HCEC 1CT (cell line): ENCODE data around the gene SMIM13.

Experiments
- DNase-seq: peaks from one replicate; pipeline ENCODE4 v3.0.0-alpha.2; 2017

The SMIM13 gene

DNA sequence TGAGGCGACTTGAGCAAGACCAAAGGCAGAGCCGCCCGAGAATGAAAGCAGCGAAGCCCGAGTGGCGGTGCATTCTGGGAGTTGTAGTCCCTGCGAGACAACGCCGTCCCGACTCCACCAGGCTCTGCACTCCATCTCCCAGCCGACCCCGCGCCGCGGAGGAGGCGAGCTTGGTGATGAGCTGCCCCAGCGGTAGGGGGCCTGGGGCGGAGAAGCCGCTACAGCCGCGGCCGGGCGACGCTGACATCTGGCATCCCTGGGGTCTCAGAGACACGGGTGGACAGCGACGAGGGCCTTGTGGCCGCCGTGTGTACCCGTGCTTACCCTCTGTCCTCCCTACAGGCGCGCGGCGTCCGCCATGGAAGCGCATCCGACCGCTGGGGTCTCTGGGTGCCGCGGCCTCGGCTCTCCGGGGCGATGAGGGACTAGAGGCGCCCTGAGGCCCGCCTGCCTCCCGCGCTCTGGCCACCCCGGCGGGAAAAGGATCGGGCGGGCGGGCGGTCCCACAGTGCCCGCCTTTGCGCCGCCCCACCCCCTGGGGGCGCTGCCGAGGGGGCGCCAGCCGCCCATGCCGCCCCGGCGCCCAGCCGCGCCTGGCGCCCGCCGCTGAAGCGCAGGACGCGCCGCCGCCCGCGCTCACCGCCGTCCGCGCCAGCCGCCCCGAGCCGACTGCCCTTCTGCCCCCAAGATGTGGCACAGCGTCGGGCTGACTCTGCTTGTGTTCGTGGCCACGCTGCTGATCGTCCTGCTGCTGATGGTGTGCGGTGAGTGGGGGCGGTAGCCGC, at the start of gene SMIM13:
Gene SMIM13, plus strand, starts transcription at position 209 of the 785 bp plus-strand sequence. Its CDS starts 480 bp downstream, at position 689.
- peak; percentile 99 for DNase-seq

DNA sequence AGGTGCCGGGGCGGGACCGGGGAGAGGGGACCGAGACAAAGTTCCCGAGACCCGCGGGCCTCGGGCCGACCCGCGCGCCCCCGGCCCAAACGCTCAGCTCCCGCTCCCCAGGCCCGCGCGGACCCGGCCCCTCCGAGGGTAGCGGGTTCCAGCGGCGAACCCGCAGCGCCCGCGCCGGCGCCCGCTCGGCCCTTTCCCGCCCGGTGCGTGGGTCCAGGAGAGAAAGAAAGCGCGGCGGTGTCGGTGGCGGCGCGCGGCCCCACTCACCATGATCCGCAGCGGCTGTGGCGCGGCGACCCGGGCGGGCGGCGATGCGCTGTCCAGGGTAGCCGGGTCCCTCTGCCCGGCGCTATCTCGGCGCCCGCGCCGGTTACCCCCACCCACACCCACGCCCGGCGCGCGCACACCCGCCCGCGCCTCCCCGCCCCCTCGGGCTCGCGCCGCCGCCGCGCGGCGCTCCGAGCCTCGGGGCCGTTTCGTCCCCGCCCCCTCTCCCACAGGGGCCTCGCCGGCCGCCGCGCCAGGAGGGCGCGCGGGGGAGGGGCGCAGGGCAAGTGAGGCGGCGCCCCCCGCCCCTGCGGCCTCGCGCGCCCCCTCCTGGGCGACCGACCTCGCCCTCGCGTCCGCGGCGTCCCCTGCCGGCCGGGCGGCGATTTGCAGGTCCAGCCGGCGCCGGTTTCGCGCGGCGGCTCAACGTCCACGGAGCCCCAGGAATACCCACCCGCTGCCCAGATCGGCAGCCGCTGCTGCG, 49.5 kb upstream of the SMIM13 start, which contains the start of gene ELOVL2:
Gene ELOVL2, minus strand, starts transcription at position 345 of the 751 bp plus-strand sequence. Its CDS starts 75 bp downstream, at position 270.
- DNase-seq = peak; percentile 23

DNA sequence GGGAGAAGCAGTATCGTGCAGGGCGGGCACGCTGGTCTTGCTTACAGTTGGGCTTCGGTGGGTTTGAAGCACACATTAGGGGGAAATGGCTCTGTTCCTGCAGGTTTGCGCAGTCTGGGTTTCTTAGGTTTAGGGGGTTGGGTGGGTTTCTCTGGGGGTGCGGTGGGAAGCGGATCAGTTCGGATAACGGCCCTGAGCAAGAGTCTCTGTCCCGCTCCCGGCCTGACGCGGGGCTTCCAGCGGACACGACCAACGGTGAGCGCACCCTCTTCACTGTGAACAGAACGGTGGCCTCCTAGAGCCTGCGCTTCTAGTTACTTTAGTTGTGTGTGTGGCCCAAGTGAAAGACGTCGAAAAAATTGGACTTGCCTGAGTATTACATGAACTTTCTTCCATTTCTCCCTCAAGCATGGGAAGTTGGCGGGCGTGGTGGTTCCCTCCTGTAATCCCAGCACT, 48.9 kb upstream of the SMIM13 start:
- DNase-seq = no peak

DNA sequence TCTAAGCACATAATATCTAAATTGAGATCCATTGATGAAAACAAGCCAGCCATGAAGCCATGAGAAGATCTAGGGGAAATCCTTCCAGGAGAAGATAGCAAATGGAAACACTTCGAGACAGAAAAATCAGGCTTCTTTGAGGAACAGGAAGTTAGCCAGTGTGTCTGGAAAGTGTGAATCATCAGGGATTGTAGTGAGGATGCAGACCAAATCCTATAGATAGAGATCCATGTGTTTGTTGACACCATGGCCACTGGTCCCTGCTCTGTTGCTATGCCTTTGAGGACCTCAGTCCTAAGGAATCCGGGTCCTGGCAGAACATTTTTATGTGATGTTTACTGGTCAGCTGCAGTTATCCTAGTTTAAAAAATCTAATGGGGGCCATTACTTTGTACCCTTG, 42.9 kb upstream of the SMIM13 start:
- DNase-seq = peak; percentile 68

DNA sequence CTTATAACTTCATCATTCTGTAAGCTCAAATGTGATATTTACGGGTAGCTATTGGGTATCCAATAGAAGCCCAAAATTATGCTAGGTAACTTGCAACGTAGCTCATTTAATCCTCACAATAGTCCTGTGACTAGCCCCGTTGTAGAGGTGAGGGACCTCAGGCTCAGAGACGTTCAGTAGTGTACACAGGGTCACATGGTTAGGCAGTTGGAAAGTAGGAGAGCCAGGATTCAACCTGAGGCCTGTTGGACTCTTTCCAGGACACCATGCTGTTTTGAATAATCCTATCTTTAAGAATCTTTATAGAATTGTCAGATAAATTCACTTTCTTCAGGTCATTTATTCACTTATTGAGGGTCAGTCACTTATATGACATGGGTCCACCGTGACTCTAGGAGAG, 40.3 kb upstream of the SMIM13 start:
- no peak for DNase-seq

DNA sequence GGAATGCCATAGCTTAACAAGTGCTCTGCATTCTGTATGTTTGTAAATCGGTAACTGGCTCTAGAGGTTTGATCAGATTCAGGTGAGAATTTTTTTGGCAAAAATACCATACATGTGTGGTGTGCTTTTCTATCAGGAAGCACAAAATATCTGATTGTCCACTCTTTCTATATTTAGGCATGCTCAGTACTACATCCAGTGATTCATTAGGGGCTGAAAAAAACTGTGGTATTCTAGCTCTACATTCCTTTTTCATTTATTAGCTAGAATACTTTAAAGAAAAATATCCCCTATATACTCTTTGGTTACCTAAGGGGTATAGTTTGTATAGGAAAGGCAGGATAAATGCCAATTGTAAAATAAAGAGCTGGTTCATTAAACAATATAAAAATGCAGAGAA, 38.9 kb upstream of the SMIM13 start:
- peak; percentile 49 for DNase-seq

DNA sequence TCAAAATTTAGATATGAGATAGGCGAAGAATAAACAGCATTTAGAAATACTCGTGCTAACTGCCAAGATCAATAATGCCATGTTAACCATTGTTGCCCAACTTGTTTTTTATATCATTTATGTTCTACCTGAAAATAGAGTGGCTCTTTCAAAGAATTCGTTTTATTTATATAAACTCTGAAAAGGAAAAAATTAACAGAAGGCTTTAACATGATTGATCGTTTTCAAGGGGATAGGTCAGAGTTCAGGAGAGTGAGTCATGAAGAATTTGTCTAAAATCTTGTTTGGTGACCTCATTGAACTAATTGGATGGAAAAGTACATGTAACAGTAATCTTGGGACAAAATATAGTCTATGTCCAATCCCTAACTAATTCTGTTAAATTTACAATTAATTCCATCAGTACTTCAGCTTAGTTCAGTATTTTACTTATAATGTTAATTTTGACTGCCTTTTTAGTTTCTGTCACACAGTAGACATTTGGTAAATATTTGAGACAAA, 38.5 kb upstream of the SMIM13 start:
- DNase-seq = peak; percentile 75

DNA sequence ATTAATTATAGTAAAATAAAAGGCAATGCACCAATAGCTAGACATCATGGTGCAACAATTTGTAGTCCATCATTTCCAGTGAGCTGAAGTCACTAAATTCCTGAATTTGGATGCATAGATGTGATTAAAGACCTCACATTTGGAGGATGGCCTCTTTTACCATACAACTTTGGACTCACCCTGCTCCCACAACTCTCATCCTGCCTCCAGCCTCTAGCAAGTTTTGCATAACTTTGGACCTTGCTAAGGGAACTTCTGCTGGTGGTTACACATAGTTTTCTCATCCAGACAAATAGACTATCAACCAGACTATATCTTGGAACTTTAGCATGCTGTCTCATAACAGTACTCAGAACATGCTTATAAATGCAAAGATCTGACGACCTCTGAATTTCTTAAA, 36.8 kb upstream of the SMIM13 start:
- no peak for DNase-seq

DNA sequence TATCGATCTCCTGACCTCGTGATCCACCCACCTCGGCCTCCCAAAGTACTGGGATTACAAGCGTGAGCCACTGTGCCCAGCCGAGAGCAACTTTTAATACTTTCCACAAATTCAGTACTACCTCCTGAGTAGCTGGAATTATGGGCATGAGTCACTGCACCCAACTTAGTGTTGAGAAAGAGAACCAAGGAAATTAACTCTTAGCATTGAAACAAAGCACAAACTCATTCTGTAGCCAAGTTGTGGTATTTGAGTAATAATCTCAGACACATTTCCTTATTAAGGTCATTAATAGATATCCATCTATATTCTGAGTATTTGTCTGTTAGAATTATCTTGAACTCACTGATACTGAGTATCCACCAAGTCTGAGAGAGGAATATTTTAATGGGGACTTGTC, 35.2 kb upstream of the SMIM13 start:
- peak; percentile 56 for DNase-seq

DNA sequence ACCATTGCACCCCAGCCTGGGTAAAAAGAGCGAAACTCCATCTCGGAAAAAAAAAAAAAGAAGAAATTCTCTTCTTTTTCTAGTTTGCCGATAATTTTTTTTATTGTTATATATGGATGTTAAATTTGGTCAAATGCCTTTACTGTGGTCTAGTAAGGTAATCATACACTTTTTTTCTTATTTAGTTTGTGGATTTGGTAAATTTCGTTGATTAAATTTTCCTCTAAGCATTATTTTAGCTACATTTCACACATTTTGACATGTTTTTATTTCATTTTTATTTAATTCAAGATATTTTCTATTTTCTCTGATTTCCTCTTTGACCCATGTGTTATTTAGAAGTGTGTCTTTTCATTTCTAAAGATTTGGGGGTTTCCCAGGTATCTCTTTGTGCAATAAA, 31.6 kb upstream of the SMIM13 start:
- DNase-seq = no peak

DNA sequence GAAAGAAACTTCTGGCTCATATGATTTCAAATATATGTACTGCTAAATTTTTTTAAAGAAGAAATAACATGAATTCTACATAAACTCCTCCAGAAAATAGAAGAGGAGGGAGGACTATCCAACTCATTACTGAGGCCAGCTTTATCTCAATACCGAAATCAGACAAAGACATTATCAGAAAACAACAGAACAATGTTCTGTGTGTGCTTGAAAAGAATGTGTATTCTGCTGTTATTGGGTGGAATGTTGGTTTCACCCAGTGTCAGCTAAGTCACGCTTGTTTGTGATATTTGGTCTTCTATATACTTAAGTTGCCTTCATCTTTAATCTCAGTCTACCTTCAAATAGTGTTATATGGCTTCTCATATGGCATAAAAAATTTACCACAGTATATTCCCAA, 30.9 kb upstream of the SMIM13 start:
- DNase-seq = no peak

DNA sequence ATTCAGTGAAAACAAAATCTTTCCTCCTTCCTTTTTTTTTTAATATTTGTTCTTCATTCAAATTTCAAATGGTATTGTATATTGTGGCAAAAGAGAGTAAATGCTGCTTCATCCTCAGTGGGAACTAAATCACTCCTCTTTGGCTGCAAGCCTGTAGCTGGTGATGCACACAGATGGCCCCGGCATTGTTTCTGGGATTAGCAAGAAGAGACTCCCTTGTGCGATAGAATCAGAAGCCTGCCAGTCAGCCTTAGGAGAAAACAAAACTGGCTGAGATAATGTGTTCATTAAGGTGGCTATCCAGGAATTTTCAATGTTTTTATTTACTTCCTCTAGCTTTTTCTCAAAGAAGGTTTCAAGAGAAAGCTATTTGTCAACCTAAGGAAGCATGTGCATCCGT, 28.8 kb upstream of the SMIM13 start:
- no peak for DNase-seq

DNA sequence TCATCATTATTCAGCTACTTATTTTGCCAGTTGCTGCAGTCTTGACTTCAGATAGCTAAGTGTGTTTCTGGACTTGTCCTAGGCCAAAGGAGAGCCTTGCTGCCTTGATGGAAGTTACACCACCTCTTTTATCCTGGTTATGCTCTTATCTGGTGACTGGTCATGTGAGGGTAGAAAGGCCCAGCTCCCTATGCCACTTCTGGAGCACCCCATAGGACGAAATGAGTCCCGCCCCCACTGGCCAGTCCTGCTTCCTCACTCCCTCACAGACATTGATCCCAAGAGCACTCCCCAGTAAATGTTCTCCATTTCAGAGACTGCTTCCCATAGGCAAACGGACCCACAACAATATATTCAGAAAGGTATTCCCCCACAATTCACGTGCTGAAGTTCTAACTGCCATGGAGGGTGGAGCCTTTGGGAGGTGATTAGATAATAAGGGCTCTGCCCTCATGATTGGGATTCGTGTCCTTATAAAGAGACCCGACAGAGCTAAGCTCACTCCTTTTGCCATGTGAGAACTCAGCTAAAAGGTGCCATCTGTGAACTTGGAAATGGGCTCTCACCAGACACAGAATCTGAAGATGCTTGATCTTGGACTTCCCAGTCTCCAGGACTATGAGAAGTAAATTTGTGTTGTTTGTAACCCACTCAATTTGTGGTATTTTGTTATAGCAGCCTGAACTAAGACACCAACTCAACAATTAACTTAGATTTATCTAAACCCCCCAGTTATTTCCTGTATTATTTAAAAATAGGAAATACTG, 28.0 kb upstream of the SMIM13 start:
- DNase-seq = no peak

DNA sequence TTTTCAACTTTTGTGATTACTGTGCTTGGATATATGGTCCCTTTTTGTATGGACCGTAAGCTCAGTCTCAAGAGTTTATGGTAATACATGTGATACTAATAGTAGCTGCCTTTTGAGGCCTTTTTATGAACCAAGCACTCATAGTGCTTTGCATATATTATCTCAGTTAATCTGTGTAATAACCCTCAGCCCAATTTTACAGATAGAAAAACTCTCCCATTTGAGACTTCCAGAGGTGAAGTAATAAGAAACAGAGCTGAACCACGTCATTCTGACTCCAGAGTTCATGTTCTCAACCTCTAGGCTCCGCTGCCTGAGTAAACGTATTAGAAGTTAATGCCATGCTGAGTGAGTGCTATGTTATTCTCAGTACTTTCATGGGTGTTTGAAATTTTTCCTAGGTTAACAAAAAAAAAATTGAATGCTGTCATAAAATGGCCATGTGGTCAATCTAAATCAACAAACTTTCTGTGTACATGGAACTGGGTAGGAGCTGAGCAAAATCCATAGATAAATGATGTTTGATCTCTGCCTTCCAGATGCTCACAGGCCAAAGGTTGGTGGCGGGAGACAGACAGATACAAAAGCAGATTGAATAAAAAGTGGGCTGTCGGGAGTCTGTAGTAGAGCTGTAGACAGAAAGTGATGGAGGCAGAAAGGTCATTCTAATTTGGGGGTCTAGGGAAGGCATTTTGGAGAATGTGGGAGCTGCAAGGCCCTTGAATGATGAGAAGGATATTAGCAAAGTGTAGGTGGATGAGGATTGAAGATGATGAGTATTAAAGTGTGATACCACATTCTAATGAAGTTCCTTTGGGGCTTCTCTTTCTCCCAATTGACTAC, 26.9 kb upstream of the SMIM13 start:
- no peak for DNase-seq

DNA sequence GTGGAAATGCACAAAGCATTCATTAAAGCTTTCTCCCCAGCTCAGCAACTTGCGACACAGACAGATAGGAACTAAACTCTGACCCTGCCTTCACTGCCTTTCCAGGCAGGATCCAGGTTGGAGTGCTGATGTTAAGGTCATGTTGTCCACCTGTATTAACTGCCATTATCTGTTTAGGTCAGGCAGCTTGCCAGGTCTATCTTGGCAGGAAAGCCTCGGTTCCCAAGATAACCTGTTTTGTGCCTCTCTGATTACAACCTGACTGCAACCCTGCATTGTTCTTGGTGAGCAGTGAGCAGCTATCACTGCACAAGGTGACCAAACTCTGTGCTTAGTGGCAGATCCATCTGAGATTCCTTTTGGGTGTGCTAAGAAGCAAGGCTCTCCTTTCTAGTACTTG, 26.3 kb upstream of the SMIM13 start:
- DNase-seq = no peak

DNA sequence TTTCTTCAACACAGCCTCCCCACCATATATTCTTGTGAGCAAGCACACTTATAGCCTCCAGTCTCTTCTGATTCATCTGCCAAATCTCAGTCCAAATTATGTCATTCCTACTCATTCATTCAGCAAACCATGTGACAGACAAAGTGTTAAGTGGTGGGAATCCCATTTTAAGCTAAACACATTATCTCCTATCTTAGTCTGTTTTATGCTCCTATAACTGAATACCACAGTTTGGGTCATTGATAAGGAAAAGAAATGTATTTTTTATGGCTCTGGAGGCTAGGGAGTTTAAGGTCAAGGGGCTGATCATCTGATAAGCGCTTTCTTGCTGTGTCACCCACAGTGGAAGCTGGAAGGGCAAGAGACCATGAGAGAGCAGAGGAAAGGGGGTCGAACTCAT, 23.9 kb upstream of the SMIM13 start:
- peak; percentile 2 for DNase-seq

DNA sequence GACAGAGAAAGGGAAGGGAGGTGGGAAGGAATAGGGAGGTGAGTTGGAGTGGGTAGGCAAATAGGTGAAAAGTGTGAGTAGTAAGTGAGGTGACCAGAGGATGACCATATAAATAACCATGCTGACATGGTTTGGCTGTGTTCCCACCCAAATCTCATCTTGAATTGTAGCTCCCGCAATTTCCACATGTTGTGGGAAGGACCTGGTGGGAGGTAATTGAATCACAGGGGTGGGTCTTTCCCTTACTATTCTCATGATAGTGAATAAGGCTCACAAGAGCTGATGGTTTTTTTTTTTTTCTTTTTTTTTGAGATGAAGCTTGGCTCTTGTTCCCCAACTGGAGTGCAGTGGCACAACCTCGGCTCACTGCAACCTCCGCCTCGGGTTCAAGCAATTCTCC, 21.5 kb upstream of the SMIM13 start:
- DNase-seq = no peak

DNA sequence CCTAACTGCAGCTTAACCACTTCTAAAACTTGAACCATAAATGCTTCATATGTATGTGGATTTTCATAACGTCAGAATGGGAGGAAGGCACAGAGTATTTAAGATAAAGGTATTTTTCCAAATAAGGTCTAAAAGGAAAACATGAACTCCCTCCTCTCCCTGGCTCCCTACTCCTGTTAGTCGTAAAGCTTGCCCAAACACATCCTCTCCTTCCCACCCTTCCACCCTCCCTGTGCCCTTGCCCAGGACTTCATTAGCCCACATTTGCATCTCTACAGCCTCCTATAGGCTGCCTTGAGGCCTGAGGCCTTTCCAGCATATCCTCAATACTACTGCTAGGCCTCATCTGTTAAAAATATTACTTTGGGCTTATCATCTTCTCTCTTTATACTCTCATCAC, 17.1 kb upstream of the SMIM13 start:
- no peak for DNase-seq

DNA sequence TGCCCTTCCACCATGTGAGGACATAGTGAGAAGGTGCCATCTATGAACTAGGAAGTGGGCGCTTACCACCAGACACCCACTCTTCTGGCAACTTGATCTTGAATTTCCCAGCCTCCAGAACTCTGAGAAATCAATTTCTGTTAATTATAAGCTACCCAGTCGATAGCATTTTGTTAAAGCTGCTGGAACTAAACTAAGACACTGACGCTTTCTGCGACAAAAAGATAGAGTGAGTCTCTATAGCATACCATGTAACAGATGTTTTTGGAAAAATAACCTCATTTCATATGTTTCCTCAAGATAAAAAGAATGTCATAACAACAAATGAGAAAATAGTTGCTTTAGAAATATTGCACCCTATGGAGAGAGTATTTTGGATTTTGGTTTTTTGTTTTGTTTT, 15.4 kb upstream of the SMIM13 start:
- no peak for DNase-seq

DNA sequence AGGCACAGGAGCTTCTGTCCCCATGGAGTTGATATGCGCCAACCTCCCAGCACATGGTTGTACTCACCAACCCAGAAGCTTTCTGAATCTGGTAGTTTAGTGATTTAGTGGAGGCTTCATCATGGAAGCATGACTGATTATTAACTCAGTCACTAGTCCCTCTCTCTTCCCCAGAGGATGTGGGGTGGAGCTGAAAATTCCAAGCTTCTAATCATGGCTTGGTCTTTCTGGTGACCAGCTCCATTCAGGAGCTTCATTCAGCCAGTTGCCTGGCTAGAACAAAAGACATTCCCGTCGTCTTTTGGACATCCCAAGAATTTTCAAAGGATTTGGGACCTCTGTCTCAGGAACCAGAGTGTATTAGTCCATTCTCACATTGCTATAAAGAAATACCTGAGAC, 13.3 kb upstream of the SMIM13 start:
- DNase-seq = no peak

DNA sequence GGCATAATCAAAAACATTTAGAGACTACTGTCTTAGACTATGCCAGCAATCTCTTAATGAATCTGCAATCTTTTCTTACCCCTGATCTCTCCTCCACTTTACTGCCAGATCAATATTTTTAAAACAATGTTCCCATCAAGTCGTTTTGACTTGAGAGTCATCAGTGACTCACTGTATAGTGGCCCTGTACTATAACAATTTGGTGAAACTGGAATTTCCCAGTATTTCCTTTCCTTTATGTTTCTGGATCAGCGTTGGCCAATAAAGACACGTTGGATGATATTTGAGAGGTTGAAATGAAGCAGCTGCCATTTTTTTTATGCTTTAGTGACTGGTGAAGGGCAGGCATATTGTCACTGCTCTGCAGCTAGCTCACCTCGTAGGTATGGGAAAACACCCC, 10.1 kb upstream of the SMIM13 start:
- DNase-seq = peak; percentile 74

DNA sequence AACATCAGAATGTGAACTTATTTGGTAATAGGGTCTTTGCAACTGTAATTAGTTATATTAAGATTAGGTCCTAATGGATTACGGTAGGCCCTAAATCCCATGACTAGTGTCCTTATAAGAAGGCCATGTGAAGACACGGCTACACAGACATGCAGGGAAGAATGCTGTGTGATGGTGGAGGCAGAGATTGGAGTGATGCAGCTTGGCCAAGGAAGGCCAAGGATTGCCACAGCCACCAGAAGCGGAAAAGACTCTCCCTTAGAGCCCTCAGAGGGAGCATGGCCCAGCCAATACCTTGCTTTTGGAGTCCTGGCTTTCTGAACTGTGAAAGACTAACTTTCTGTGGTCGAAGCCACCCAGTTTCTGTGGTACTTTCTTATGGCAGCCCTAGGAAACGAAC, 9.7 kb upstream of the SMIM13 start:
- DNase-seq = no peak
